H4 (cell line): ENCODE results near the gene KRTAP15-1. TPM values are rescaled to one million over a fixed set of nuclear protein-coding genes. Genes with fewer than 3 reads are reported as not detected.

ENCODE experiments used
- DNase-seq: peaks from one replicate; pipeline ENCODE4 v3.0.0-alpha.2; 2015; ENCODE audit warnings: low spot score
- total RNA-seq: library from RNA; depleted of rRNA; stranded (reverse); fragments of >200 nt; shearing (Covaris generic); gene quantifications from 2 replicates; pipeline ENCODE4 v1.2.3, GENCODE V29; 2014; rRNA removed

KRTAP15-1 gene
- total RNA-seq, 1 experiment from 2014 or later, result not detected

GRCh38 chr21:30487336-30487735 is 47.3 kb downstream of the KRTAP15-1 start, which contains the start of gene KRTAP19-2:
TSS of gene KRTAP19-2 (minus strand) at chr21:30487436. CDS start at chr21:30487348, 88 bp downstream.
- DNase-seq, result no peak

Other genes starting within 250 kb of the KRTAP15-1 start
- not detected in 2 replicates for gene CLDN8, start 224.2 kb upstream of the KRTAP15-1 start, total RNA-seq
- gene KRTAP24-1, start 157.3 kb upstream of the KRTAP15-1 start, total RNA-seq, result not detected in 2 replicates
- not detected in 2 replicates for gene KRTAP25-1, start 150.8 kb upstream of the KRTAP15-1 start, total RNA-seq
- gene KRTAP26-1, start 120.0 kb upstream of the KRTAP15-1 start, total RNA-seq, result not detected in 2 replicates
- not detected in 2 replicates for gene KRTAP27-1, start 102.6 kb upstream of the KRTAP15-1 start, total RNA-seq
- gene KRTAP23-1, start 91.7 kb upstream of the KRTAP15-1 start, total RNA-seq, result not detected in 2 replicates
- gene KRTAP13-2, start 68.0 kb upstream of the KRTAP15-1 start, total RNA-seq, result not detected in 2 replicates
- gene KRTAP13-1, start 44.2 kb upstream of the KRTAP15-1 start, total RNA-seq, result not detected in 2 replicates
- not detected in 2 replicates for gene KRTAP13-3, start 14.3 kb upstream of the KRTAP15-1 start, total RNA-seq
- not detected in 2 replicates for gene KRTAP13-4, start 10.1 kb upstream of the KRTAP15-1 start, total RNA-seq
- not detected in 2 replicates for gene KRTAP19-1, start 40.1 kb downstream of the KRTAP15-1 start, total RNA-seq
- gene KRTAP19-2, start 47.2 kb downstream of the KRTAP15-1 start, total RNA-seq, result not detected in 2 replicates
- gene KRTAP19-3, start 51.7 kb downstream of the KRTAP15-1 start, total RNA-seq, result not detected in 2 replicates
- not detected in 2 replicates for gene KRTAP19-4, start 56.9 kb downstream of the KRTAP15-1 start, total RNA-seq
- gene KRTAP19-5, start 61.9 kb downstream of the KRTAP15-1 start, total RNA-seq, result not detected in 2 replicates
- not detected in 2 replicates for gene KRTAP19-6, start 101.6 kb downstream of the KRTAP15-1 start, total RNA-seq
- gene KRTAP19-7, start 121.0 kb downstream of the KRTAP15-1 start, total RNA-seq, result not detected in 2 replicates
- not detected in 2 replicates for gene KRTAP22-2, start 150.1 kb downstream of the KRTAP15-1 start, total RNA-seq
- gene KRTAP6-3, start 152.2 kb downstream of the KRTAP15-1 start, total RNA-seq, result not detected in 2 replicates
- not detected in 2 replicates for gene KRTAP6-2, start 158.6 kb downstream of the KRTAP15-1 start, total RNA-seq
- gene KRTAP22-1, start 160.8 kb downstream of the KRTAP15-1 start, total RNA-seq, result not detected in 2 replicates
- not detected in 2 replicates for gene KRTAP6-1, start 173.7 kb downstream of the KRTAP15-1 start, total RNA-seq
- not detected in 2 replicates for gene KRTAP20-1, start 176.2 kb downstream of the KRTAP15-1 start, total RNA-seq
- gene KRTAP20-4, start 180.4 kb downstream of the KRTAP15-1 start, total RNA-seq, result not detected in 2 replicates
- not detected in 2 replicates for gene KRTAP20-2, start 194.9 kb downstream of the KRTAP15-1 start, total RNA-seq
- gene KRTAP20-3, start 202.6 kb downstream of the KRTAP15-1 start, total RNA-seq, result not detected in 2 replicates